IPS DF 4.7 (cell line): ENCODE data around the gene TTLL6.

Experiments
- DNase-seq: peaks from one replicate; pipeline ENCODE4 v3.0.0-alpha.2; 2013; ENCODE audit warnings: low spot score; ENCODE audit errors: extremely low read depth

Gene TTLL6

DNA sequence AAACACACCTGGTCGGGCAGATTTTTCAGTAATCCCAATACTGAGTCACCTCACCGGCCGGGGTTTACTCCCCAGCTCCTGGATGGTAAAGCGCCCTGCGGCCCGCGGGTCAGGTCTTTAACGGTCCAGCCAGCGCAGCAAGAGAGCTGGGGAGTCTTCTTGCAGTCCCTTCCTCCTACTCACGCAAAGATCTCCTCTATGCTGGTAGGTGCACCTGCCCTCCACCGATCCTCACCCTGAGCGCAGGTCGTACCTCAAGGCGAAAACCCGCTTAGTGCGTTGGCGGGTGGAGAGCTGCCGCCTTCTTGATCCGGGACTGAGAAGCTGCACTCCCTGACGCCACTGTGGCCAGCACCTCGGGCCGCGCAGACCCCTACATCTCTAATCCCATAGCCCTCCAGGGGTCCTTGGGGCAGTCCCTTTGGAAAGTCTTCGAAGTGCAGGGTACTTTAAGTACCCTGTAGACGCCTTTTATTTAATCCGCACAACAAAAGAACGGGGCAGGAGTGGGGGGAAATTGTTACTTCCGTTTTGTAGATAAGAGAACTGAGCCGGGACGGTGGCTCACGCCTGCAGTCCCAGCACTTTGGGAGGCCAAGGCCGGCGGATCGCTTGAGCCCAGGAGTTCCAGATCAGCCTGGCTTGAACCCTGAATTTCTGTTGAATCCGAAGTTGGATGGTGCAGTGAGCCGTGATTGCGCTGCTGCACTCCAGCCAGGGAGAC, 78.1 kb downstream of the TTLL6 start:
- no peak for DNase-seq

GRCh38 chr17:48738424-48738802, 78.6 kb downstream of the TTLL6 start:
- DNase-seq, result no peak

DNA sequence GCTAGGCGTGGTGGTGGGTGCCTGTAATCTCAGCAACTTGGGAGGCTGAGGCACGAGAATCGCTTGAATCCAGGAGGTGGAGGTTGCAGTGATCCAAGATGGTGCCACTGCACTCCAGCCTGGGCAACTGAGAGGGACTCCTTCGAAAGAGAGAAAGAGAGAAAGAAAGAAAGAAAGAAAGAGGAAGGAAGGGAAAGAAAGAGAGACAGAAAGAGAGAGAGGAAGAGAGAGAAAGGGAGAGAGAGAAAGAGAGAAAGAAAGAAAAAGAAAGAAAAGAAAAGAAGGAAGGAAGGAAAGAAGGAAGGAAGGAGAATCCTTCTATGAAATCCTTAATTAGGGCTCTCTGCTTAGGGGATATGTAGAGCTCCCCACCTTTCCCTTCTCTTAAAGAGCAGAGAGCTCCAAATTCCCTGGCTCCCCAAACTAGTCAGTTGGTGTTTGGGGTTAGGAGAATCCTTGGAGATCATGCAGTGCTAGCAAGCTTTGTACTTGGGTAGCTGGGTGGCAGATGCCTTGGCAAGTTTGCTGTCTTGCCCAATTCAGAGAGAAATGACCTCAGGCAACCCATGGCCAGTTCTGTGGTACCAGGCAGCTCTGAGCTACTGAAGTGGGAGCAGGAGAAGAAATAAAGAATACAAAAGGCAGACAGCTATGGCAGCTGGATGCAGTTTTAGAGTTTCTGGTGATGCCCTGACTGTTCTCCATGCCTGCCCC, 79.5 kb downstream of the TTLL6 start:
- no peak for DNase-seq

GRCh38 chr17:48735062-48735351, 82.0 kb downstream of the TTLL6 start:
- no peak for DNase-seq

- no peak for DNase-seq
Observed at GRCh38 chr17:48734333-48735061, 82.5 kb downstream of the TTLL6 start.

GRCh38 chr17:48733632-48734328, 83.2 kb downstream of the TTLL6 start:
- no peak for DNase-seq

- DNase-seq, result no peak
Observed at GRCh38 chr17:48732688-48733629, 84.1 kb downstream of the TTLL6 start.

- no peak for DNase-seq
Observed at GRCh38 chr17:48731355-48731754, 85.7 kb downstream of the TTLL6 start.

- no peak for DNase-seq
Observed at GRCh38 chr17:48730240-48730550, 86.8 kb downstream of the TTLL6 start.

DNA sequence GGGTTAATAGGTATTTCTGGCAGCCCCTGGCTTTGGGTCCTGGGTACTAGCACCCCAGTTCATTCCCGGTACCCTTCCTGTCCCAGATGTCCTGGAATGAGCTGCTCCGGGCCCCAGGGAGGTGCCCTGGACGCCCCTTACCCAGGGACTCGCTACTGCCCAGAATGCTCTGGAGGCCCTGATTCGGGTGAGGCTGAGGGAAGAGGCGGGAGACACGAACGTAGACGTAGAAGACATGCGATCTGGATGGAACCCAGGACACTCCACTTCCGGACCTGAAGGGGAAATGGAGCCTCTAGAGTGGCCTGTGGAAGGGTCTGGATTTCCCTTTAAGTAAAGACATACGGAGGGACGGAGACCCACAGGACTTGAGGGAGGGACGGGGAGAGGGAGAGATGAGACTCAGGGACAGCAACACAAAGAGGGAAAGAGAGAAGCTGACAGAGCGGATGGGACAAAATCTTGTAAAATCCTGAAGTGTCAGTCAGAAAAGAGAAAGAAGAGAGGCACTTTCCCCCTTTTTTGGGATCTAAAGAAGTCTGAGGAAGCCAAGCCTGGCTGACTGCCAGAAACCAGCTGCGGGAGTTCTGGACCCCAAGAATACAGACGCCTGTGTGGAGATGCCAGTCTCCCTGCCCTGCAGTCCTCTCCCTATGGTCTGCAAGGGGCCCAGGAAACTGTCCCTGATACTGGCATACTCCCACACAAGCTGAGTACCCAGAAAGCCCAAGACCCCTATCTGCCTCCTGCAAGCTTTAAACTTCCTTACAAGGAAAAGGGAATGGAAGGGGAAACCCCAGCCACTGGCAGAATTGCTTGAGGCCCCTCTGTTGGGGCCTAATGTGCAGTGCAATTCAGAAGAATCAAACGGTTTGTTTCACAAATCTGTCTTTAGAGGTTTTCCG, 87.4 kb downstream of the TTLL6 start:
- DNase-seq, result no peak

DNA sequence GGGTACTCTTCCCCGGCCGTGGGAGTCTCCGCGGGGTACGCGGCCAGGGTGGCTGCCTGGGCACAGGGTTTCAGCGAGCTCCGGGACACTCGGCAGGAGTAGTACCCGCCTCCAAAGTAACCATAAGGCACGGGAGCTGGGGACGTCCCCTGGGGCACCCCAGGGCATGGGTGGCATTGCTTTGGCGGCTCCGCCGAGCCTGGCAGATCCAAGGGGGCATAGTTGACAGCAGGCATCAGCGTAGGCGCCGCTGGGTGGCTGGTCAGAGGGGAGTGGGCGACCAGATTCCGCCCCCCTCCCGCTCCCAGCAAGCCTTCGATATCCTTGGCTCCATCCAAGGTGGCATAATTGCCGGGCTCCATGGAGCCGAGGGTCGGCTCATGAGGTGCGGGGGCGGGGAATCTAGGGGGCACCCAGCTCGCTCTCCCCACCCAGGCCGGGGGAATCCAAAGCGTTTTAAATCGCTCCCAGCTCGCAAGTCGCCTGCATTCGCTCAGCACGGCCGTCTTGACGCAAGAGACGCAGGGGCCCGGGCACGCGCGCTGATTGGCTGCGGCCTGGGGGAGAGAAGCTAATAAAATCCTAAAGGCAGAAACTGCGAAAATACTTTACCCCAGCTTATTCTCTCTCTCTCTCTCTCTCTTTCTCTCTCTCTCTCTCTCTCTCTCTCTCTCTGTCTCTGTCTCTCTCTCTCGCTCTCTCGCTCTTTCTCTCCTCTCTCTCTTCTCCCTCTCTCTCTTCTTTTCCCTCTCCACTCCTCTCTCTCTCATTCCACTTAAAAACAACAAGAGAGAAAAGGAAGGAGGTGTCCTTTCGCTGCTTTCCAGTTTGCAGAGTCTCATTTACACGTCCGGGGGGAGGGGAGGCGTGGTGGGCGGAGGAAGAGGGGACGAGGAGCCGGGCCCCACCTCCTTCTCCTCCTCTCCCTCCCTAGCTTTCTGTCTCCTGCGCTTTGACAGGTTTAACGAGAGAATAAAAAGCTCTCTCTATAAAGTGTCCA, 88.5 kb downstream of the TTLL6 start, which contains the start of gene HOXB13:
TSS of gene HOXB13 (minus strand) at position 519 of the 1,000 bp plus-strand sequence. CDS start at position 362, 157 bp downstream.
- no peak for DNase-seq

GRCh38 chr17:48727415-48728175, 89.4 kb downstream of the TTLL6 start:
- DNase-seq, result no peak

DNA sequence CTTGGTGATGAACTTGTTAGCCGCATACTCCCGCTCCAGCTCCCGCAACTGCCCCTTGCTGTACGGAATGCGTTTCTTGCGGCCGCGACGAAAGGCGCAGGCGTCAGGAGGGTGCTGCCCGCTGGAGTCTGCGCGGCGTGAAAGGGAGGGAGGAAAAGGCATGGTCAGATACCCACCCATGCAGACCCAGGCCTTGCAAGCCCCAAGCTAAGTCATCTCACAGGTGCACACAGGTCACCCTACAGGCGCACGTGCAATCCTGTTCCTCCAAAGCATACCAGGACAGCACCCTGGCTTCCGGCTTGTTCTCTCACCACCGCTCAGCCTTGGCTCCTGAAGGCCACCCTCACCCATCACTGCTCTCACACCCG, 90.1 kb downstream of the TTLL6 start:
- DNase-seq, result no peak

GRCh38 chr17:48726114-48726915, 90.7 kb downstream of the TTLL6 start:
- DNase-seq, result no peak

GRCh38 chr17:48725288-48726064, 91.6 kb downstream of the TTLL6 start:
- no peak for DNase-seq

DNA sequence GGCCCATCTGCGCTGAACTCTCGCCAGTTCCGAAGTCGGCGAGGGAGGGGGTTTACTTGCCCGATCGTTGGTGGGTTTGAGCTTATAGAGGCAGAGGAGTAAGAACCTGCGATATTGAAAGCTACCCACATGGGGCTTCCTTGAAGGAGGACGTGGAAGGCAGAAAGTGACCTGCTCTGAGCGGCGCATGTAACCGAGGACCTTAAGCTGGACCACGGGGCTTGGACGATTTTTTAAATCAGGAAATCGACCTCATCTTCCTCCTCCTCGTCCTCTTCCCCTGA, 92.1 kb downstream of the TTLL6 start:
- no peak for DNase-seq
